HCT116 (cell line): ENCODE results near the gene SIRT3. TPM values are rescaled to one million over a fixed set of nuclear protein-coding genes. Genes with fewer than 3 reads are reported as not detected.

Experiments used
- ATAC-seq: fragments of 200-7000 bp; cut with Tn5 transposase; 2 replicates; pipeline ENCODE4 v1.9.1; 2020; ENCODE audit warnings: mild to moderate bottlenecking, moderate library complexity
- BruUV-seq: library from RNA; stranded (reverse); fragments of 400-500 nt; replicated peaks from 2 replicates; lab custom pipeline; 2021; lab: Mats Ljungman, UMichigan
- CTCF ChIA-PET: fragments of 300-600 bp; sonication (Branson Sonifier 250); formaldehyde crosslinking; loops from one replicate; lab custom pipeline; 2021; ENCODE audit warnings: antibody characterized with exemption; lab: Charles Lee
- POLR2A ChIA-PET: fragments of 300-600, 350-600 bp; sonication (Branson Sonifier 250); formaldehyde crosslinking; loops from one replicate; lab custom pipeline; 2021; ENCODE audit warnings: antibody characterized with exemption; lab: Charles Lee
- RAD21 ChIA-PET, 2 experiments: fragments of 300-600 bp; sonication (Branson Sonifier 250); formaldehyde crosslinking; loops; one replicate each; lab custom pipeline; 2023; ENCODE audit warnings: low total read pairs in 2 of 2; ENCODE audit not compliant: uncharacterized antibody in 2 of 2, unreplicated experiment in 2 of 2, low non-redundant PET in 1 of 2; lab: Charles Lee
- DNase-seq: peaks from one replicate; pipeline ENCODE4 v3.0.0-alpha.2; 2010; ENCODE audit warnings: low read depth, low spot score
- H2AFZ ChIP-seq: fragments of 200-600 bp; shearing (Covaris generic), sonication (generic); 2 replicates; pipeline ENCODE4 v1.6.1; 2017; ENCODE audit warnings: low read depth, mixed run types, mixed read lengths, antibody characterized with exemption, low read length; ENCODE audit not compliant: poor library complexity, severe bottlenecking
- H3K27ac ChIP-seq: 2 replicates; pipeline ENCODE4 v1.5.1; 2012; ENCODE audit warnings: low read depth, low read length
- H3K27me3 ChIP-seq: fragments of 200-600 bp; sonication (generic); 2 replicates; pipeline ENCODE4 v1.6.1; 2016; ENCODE audit warnings: mixed run types, low read length, mixed read lengths; ENCODE audit not compliant: insufficient read depth
- H3K36me3 ChIP-seq, 2 experiments: fragments of 200-500 bp in 1 of 2; fragments of 200-600 bp in 1 of 2; sonication (Bioruptor generic) in 1 of 2; sonication (generic) in 1 of 2; 2 replicates each; pipeline versions ENCODE4 v1.5.1 to v1.6.1; 2014 to 2016; ENCODE audit warnings: low read length in 2 of 2, inconsistent platforms in 1 of 2, mixed read lengths in 1 of 2, mixed run types in 1 of 2; ENCODE audit not compliant: insufficient read depth in 2 of 2, control insufficient read depth in 1 of 2
- H3K4me1 ChIP-seq, 2 experiments: fragments of 200-600 bp in 1 of 2; sonication (generic) in 1 of 2; 2 replicates each; pipeline versions ENCODE4 v1.5.1 to v1.6.1; 2012 to 2017; ENCODE audit warnings: low read length in 2 of 2, inconsistent platforms in 1 of 2, mild to moderate bottlenecking in 1 of 2, mixed read lengths in 1 of 2, mixed run types in 1 of 2, moderate library complexity in 1 of 2; ENCODE audit not compliant: insufficient read depth in 2 of 2, control insufficient read depth in 1 of 2
- H3K4me2 ChIP-seq: fragments of 200-600 bp; sonication (generic); 2 replicates; pipeline ENCODE4 v1.6.1; 2017; ENCODE audit warnings: mixed run types, low read length, mixed read lengths
- H3K4me3 ChIP-seq, 2 experiments: fragments of 200-600 bp in 1 of 2; sonication (generic) in 1 of 2; replicated peaks in 1 of 2; 2 replicates each; pipeline ENCODE4 v1.5.1; 2011 to 2016; ENCODE audit warnings: low read length in 2 of 2, control low read depth in 1 of 2, low read depth in 1 of 2, mild to moderate bottlenecking in 1 of 2, mixed read lengths in 1 of 2, mixed run types in 1 of 2
- H3K79me2 ChIP-seq: fragments of 200-600 bp; sonication (generic); 2 replicates; pipeline ENCODE4 v1.6.1; 2017; ENCODE audit warnings: mild to moderate bottlenecking, mixed run types, low read length, moderate library complexity, mixed read lengths; ENCODE audit not compliant: insufficient read depth
- H3K9ac ChIP-seq: fragments of 200-600 bp; sonication (generic); 2 replicates; pipeline ENCODE4 v1.6.1; 2016; ENCODE audit warnings: low read length, mixed read lengths
- H3K9me2 ChIP-seq: fragments of 200-600 bp; sonication (generic), shearing (Covaris generic); 2 replicates; pipeline ENCODE4 v1.6.1; 2017; ENCODE audit warnings: mixed run types, mild to moderate bottlenecking, moderate library complexity; ENCODE audit not compliant: insufficient read depth
- H3K9me3 ChIP-seq, 2 experiments: fragments of 200-500 bp in 1 of 2; fragments of 200-600 bp in 1 of 2; sonication (Bioruptor generic) in 1 of 2; sonication (generic) in 1 of 2; 2 replicates each; pipeline ENCODE4 v1.6.1; 2014 to 2017; ENCODE audit warnings: low read length in 2 of 2, mixed read lengths in 2 of 2, inconsistent platforms in 1 of 2, low read depth in 1 of 2, mild to moderate bottlenecking in 1 of 2, mixed run types in 1 of 2, moderate library complexity in 1 of 2; ENCODE audit not compliant: control insufficient read depth in 1 of 2, insufficient read depth in 1 of 2
- H4K20me1 ChIP-seq: fragments of 200-600 bp; sonication (generic), shearing (Covaris generic); 2 replicates; pipeline ENCODE4 v1.6.1; 2017; ENCODE audit warnings: mixed run types, mild to moderate bottlenecking, moderate library complexity; ENCODE audit not compliant: insufficient read depth
- ELF1 ChIP-seq: IDR thresholded peaks from 2 replicates; pipeline ENCODE4 v1.6.1; 2012; ENCODE audit warnings: low read depth, borderline replicate concordance
- EZH2 ChIP-seq: fragments of 200-600 bp; sonication (generic); IDR thresholded peaks from 2 replicates; pipeline ENCODE4 v1.6.1; 2017; ENCODE audit warnings: antibody characterized with exemption, mixed run types
- EZH2phosphoT487 ChIP-seq: fragments of 200-600 bp; IDR thresholded peaks from 2 replicates; pipeline ENCODE4 v1.6.1; 2018; ENCODE audit warnings: antibody characterized with exemption, borderline replicate concordance
- FOSL1 ChIP-seq: IDR thresholded peaks from 2 replicates; pipeline ENCODE4 v1.6.1; 2012; ENCODE audit warnings: low read depth
- POLR2A ChIP-seq: IDR thresholded peaks from 2 replicates; pipeline ENCODE4 v1.7.0; 2011; ENCODE audit warnings: borderline replicate concordance; ENCODE audit not compliant: insufficient read depth, insufficient read length; ENCODE audit errors: extremely low read depth
- POLR2AphosphoS5 ChIP-seq: IDR thresholded peaks from 2 replicates; pipeline ENCODE4 v1.6.1; 2011; ENCODE audit warnings: mild to moderate bottlenecking, low read depth, low read length, moderate library complexity
- RAD21 ChIP-seq: IDR thresholded peaks from 2 replicates; pipeline ENCODE4 v1.6.1; 2012; ENCODE audit warnings: low read depth, mild to moderate bottlenecking
- SP1 ChIP-seq: IDR thresholded peaks from 2 replicates; pipeline ENCODE4 v1.6.1; 2012; ENCODE audit warnings: low read depth
- TCF7L2 ChIP-seq: IDR thresholded peaks from 2 replicates; pipeline ENCODE4 v1.7.0; 2011; ENCODE audit warnings: borderline replicate concordance, inconsistent platforms; ENCODE audit not compliant: insufficient read depth, insufficient read length; ENCODE audit errors: extremely low read depth
- ZNF274 ChIP-seq: fragments of 200-500 bp; sonication (Bioruptor generic); IDR thresholded peaks from 2 replicates; pipeline ENCODE4 v1.6.1; 2014; ENCODE audit warnings: mild to moderate bottlenecking, low read depth, low read length, inconsistent platforms
- intact Hi-C: fragments of 100-400 bp; cut with micrococcal nuclease; formaldehyde crosslinking; loops from 2 replicates; pipeline ENCODE4 v1.10.0; 2022
- total RNA-seq: library from RNA; stranded (reverse); gene quantifications from one replicate; pipeline ENCODE4 v1.2.1, GENCODE V29; 2021; ENCODE audit not compliant: unreplicated experiment
- TF ChIP-seq, protein P1 (sequence below): IDR thresholded peaks from 2 replicates; pipeline ENCODE4 v1.6.1; 2012
- TF ChIP-seq, protein P2 (sequence below), 3 experiments: fragments of 200-600 bp in 1 of 3; sonication (generic) in 1 of 3; IDR thresholded peaks in 2 of 3; conservative IDR thresholded peaks in 1 of 3; 2 replicates each; pipeline ENCODE4 v1.5.1; 2012 to 2017; ENCODE audit warnings: low read depth in 2 of 3, low read length in 2 of 3, antibody characterized with exemption in 1 of 3, borderline replicate concordance in 1 of 3, control low read depth in 1 of 3, mild to moderate bottlenecking in 1 of 3, mixed read lengths in 1 of 3, mixed run types in 1 of 3, moderate library complexity in 1 of 3; ENCODE audit not compliant: insufficient read depth in 1 of 3

SIRT3 gene
- total RNA-seq, 1 experiment from 2014 or later: 17.9 TPM

DNA sequence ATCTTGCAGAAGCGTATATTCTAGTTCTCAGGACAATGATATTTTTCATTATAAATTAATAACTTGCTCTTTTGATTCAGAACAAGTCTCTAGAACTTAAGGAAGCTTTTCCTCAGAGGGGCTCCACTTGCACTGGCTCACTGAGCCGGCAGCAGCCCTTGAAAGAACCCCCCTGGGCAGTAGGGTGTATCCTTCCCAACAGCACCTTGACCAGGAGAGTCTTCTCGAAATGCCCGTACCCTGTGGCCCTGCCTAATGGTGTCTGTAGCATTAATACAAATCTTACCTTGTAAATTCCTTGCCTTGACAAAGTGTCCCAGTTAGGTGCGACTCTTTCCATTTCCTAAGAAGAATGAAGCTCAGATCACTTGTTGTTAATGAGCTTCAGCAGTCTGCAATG lies 14.1 kb upstream of the SIRT3 start:
- TF ChIP-seq POLR2A (no peak), EZH2phosphoT487 (no peak)
- Histone ChIP-seq H3K36me3 (peaks cover 60 to 69% of the 10 kb centered on the region in 2 experiments), H3K79me2 (peaks cover 2% of the 10 kb centered on the region; the same call in 1 of the 2 replicates), H3K9me3 (no peaks in the 10 kb centered on the region), H3K4me3 (no peak overlapping the region), H3K9ac (no peak overlapping the region), H3K4me2 (no peak overlapping the region), H3K9me2 (no peaks in the 10 kb centered on the region), H3K27ac (no peak overlapping the region), H4K20me1 (no peaks in the 10 kb centered on the region), H2AFZ (no peak overlapping the region), H3K4me1 (no peaks in the 10 kb centered on the region), H3K27me3 (no peaks in the 10 kb centered on the region)
- intact Hi-C loops: no loop called here
- ATAC-seq: no peak
- RAD21 ChIA-PET: no interaction called here
- POLR2A ChIA-PET: no interaction called here
- CTCF ChIA-PET: interaction anchor here (0.5 to 1.7 kb wide), 12 partner anchors 10 to 199 kb away, joined by 3 to 10 read pairs (median 3); partner anchors contain the start of gene PSMD13
- BruUV-seq: no TSS peak
- no peak for DNase-seq

DNA sequence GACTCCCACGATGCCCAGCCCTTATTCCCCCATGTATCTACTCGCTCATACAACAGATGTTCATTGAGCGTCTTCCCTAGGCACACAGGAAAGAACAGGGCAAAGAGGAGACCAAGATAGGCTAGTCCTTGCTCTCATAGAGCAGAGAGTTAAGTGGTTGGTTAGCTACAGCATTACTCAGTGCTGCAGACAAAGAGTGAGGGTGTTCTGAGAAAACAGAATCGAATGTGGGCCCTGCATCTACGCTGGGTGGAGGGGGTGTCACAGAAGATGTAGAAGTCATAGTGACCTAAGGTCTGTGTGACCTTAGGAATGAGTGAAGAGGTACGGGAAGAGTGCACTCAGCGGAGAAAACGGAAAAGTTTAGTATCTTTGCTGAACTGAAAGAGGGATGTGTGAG lies 12.9 kb upstream of the SIRT3 start:
- no peak overlapping the region for H3K27ac ChIP-seq
- H3K4me1 ChIP-seq: no peaks in the 10 kb centered on the region
- intact Hi-C loops: no loop called here
- ChIA-PET POLR2A (no interaction called here), CTCF (no interaction called here), RAD21 (no interaction called here)
- H2AFZ ChIP-seq: no peak overlapping the region
- no peaks in the 10 kb centered on the region for H3K9me3 ChIP-seq
- H3K27me3 ChIP-seq: no peaks in the 10 kb centered on the region
- TF ChIP-seq TCF7L2 (no peak), POLR2AphosphoS5 (no peak), EZH2 (no peak), ZNF274 (no peak), RAD21 (no peak), ELF1 (no peak), FOSL1 (no peak), SP1 (no peak)
- TF ChIP-seq, protein P1, sequence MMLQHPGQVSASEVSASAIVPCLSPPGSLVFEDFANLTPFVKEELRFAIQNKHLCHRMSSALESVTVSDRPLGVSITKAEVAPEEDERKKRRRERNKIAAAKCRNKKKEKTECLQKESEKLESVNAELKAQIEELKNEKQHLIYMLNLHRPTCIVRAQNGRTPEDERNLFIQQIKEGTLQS: no peak
- TF ChIP-seq, protein P2, sequence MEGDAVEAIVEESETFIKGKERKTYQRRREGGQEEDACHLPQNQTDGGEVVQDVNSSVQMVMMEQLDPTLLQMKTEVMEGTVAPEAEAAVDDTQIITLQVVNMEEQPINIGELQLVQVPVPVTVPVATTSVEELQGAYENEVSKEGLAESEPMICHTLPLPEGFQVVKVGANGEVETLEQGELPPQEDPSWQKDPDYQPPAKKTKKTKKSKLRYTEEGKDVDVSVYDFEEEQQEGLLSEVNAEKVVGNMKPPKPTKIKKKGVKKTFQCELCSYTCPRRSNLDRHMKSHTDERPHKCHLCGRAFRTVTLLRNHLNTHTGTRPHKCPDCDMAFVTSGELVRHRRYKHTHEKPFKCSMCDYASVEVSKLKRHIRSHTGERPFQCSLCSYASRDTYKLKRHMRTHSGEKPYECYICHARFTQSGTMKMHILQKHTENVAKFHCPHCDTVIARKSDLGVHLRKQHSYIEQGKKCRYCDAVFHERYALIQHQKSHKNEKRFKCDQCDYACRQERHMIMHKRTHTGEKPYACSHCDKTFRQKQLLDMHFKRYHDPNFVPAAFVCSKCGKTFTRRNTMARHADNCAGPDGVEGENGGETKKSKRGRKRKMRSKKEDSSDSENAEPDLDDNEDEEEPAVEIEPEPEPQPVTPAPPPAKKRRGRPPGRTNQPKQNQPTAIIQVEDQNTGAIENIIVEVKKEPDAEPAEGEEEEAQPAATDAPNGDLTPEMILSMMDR (IDR thresholded peaks at IDR 0.05 in 2 of 3, conservative IDR thresholded peaks at IDR 0.05 in 1 of 3; ENCODE audit: borderline replicate concordance in 1 of 3, insufficient read depth in 1 of 3, low read depth in 2 of 3, low read length in 2 of 3): no peak
- DNase-seq (no peak), ATAC-seq (no peak)
- no peaks in the 10 kb centered on the region for H3K9me2 ChIP-seq
- H3K36me3 ChIP-seq: peaks cover 66 to 77% of the 10 kb centered on the region in 2 experiments
- no peak overlapping the region for H3K4me3 ChIP-seq
- H3K79me2 ChIP-seq: peaks cover 9% of the 10 kb centered on the region; the same call in 1 of the 2 replicates
- BruUV-seq: no TSS peak
- H3K4me2 ChIP-seq: no peak overlapping the region
- no peaks in the 10 kb centered on the region for H4K20me1 ChIP-seq
- no peak overlapping the region for H3K9ac ChIP-seq
